NCI-H1436 (cell line): ENCODE results near the gene FGD4.

Experiments used
- DNase-seq: peaks from one replicate; lab custom pipeline; 2025; lab: John Stamatoyannopoulos, UW

Gene FGD4

DNA sequence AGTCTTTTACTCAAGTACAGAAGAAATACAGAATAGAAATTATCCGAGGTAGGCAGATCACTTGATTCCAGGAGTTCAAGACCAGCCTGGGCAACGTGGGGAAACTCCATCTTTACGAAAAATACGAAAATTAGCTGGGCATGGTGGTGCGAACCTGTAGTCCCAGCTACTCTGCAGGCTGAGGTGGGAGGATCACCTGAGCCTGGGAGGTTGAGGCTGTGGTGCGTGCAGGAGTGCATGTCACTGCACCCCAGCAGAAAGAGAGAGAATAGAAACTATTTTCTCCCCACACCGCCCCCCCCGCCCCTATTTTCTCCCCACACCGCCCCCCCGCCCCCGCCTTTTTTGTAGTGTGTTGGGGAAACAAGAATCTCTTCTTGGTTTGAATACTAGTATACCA lies 281.9 kb downstream of the FGD4 start:
- DNase-seq = no peak

GRCh38 chr12:32686340-32686739 lies 287.0 kb downstream of the FGD4 start:
- no peak for DNase-seq

DNA sequence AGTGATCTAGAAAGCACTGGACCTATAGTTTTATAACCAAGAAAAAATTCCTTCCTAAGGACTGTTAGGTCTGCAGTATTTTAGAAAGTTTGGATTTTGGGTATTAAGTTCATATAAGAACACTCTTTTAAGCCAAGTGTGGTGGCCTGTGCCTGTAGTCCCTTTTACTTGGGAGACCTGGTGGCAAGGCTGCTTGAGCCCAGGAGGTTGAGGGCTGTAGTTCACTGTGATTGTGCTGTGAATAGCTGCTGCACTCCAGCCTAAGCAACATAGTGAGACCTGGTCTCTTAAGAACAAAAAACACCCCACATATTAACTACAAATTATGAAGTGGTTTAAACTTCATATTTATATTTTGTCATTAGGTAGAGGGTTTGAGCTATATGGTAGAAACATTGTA lies 289.4 kb downstream of the FGD4 start:
- no peak for DNase-seq

GRCh38 chr12:32690927-32691326 lies 291.6 kb downstream of the FGD4 start:
- no peak for DNase-seq

DNA sequence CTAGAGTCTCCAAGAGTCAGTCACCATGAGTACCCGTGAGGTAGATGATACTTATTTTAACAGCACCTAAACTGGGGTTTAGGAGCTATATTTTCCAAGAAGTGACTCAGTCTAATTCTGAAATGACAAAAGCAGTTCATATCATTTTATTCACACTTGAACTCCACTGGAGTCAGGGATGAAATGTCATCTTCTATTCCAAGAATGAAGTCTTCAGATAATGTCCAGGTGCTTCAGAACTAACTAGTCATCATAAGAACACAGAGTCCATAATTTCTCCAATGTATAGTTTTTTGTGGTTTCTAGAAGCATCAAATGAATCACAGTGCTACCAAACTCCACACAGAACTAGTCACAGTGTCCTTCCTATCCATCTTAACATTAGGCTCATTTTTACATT lies 293.0 kb downstream of the FGD4 start:
- no peak for DNase-seq

GRCh38 chr12:32693036-32693435 lies 293.7 kb downstream of the FGD4 start:
- no peak for DNase-seq
